Right ventricle myocardium superior (tissue), 1 donor: Measurements from ENCODE around the gene CGGBP1. TPM values are rescaled to one million over a fixed set of nuclear protein-coding genes. Genes with fewer than 3 reads are reported as not detected.
"Not testable (repeated sequence)": the region's sequence is repeated elsewhere in the genome, so short reads cannot be mapped to it uniquely, and the experiment has no call there.

Source experiments
- ATAC-seq: fragments of 200-7000 bp; cut with Tn5 transposase; one replicate; pipeline ENCODE4 v1.9.1; 2020; ENCODE audit warnings: mild to moderate bottlenecking; ENCODE audit not compliant: poor library complexity
- DNase-seq: peaks from one replicate; pipeline ENCODE4 v3.0.0-alpha.2; 2020
- intact Hi-C: fragments of 100-400 bp; cut with DNase I; formaldehyde crosslinking; loops from one replicate; pipeline ENCODE4 v1.11.2; 2022
- total RNA-seq: library from RNA; stranded (reverse); fragmentation: NEBNext Ultra II Directional; extraction: Animal tissue kit (Norgen Biotek cat#: 25700); gene quantifications from one replicate; pipeline ENCODE4 v1.2.1, GENCODE V29; 2021
- donor health status: DM: no; HTN: yes; CAD: no; lungs with severe emphysema.

CGGBP1 gene
- total RNA-seq, 1 donor from 2014 or later, result 40.2 TPM

- ATAC-seq, result no peak
- no peak for DNase-seq
- intact Hi-C loops, result no loop called here
These were observed 18.3 kb downstream of the CGGBP1 start for GRCh38 chr3:88040529-88040928.

- DNase-seq (no peak), ATAC-seq (no peak)
- intact Hi-C loops, result no loop called here
These were observed 20.2 kb downstream of the CGGBP1 start for GRCh38 chr3:88038566-88038965.

- intact Hi-C loops, result no loop called here
- DNase-seq (no peak), ATAC-seq (no peak)
These were observed 22.6 kb downstream of the CGGBP1 start for GRCh38 chr3:88036221-88036620.

GRCh38 chr3:88034491-88035275, 24.1 kb downstream of the CGGBP1 start:
- ATAC-seq (no peak), DNase-seq (no peak)

GRCh38 chr3:88033808-88034207, 25.0 kb downstream of the CGGBP1 start:
- intact Hi-C loops, result no loop called here
- DNase-seq (no peak), ATAC-seq (no peak)

More at GRCh38 chr3:88034491-88035275, 24.1 kb downstream of the CGGBP1 start:
- intact Hi-C loops, result no loop called here

GRCh38 chr3:88033079-88033478, 25.7 kb downstream of the CGGBP1 start:
- DNase-seq (no peak), ATAC-seq (no peak)
- intact Hi-C loops, result no loop called here

GRCh38 chr3:88032245-88032644, 26.6 kb downstream of the CGGBP1 start:
- ATAC-seq (peak; percentile 27), DNase-seq (no peak)
- intact Hi-C loops, result no loop called here

- DNase-seq, result no peak
- ATAC-seq, result peak; percentile 64
- intact Hi-C loops, result no loop called here
These were observed 27.1 kb downstream of the CGGBP1 start for GRCh38 chr3:88031642-88032077.

- no peak for DNase-seq
These were observed 28.6 kb downstream of the CGGBP1 start for GRCh38 chr3:88030210-88030609.

GRCh38 chr3:88028876-88029275, 29.9 kb downstream of the CGGBP1 start:
- ATAC-seq (no peak), DNase-seq (no peak)
- intact Hi-C loops, result no loop called here

More at GRCh38 chr3:88030210-88030609, 28.6 kb downstream of the CGGBP1 start:
- intact Hi-C loops, result no loop called here
- ATAC-seq, result no peak

GRCh38 chr3:88025001-88025552, 33.7 kb downstream of the CGGBP1 start:
- ATAC-seq (no peak), DNase-seq (no peak)
- intact Hi-C loops, result no loop called here

- ATAC-seq (no peak), DNase-seq (no peak)
- intact Hi-C loops, result no loop called here
These were observed 39.8 kb downstream of the CGGBP1 start for GRCh38 chr3:88019024-88019423.

- DNase-seq, intact Hi-C loops, ATAC-seq: not testable (repeated sequence)
These were observed 43.1 kb downstream of the CGGBP1 start for GRCh38 chr3:88015656-88016055.

- no peak for ATAC-seq
- DNase-seq, result no peak
- intact Hi-C loops, result no loop called here
These were observed 45.2 kb downstream of the CGGBP1 start for GRCh38 chr3:88013592-88013991.

- ATAC-seq (no peak), DNase-seq (no peak)
These were observed 48.0 kb downstream of the CGGBP1 start for GRCh38 chr3:88010810-88011209.

GRCh38 chr3:88009066-88009465, 49.7 kb downstream of the CGGBP1 start:
- intact Hi-C loops, result loop anchor here (5.0 kb wide), 1 partner anchor 657 kb away; no protein-coding TSS in a partner anchor
- no peak for ATAC-seq
- DNase-seq, result no peak

More at GRCh38 chr3:88010810-88011209, 48.0 kb downstream of the CGGBP1 start:
- intact Hi-C loops, result no loop called here

GRCh38 chr3:88005066-88005465, 53.7 kb downstream of the CGGBP1 start:
- no peak for DNase-seq
- intact Hi-C loops, result loop anchor here (5.0 kb wide), 1 partner anchor 653 kb away; no protein-coding TSS in a partner anchor
- peak; percentile 52 for ATAC-seq

GRCh38 chr3:88003115-88003755, 55.6 kb downstream of the CGGBP1 start:
- ATAC-seq (peak; percentile 48), DNase-seq (no peak)
- intact Hi-C loops, result no loop called here

GRCh38 chr3:88002448-88002847, 56.4 kb downstream of the CGGBP1 start:
- no peak for ATAC-seq
- intact Hi-C loops, result no loop called here
- DNase-seq, result no peak
